Naive thymus-derived CD4-positive, alpha-beta T cell (primary cell): ENCODE results near the gene TPRKB. TPM values are rescaled to one million over a fixed set of nuclear protein-coding genes. Genes with fewer than 3 reads are reported as not detected.
"Not testable (repeated sequence)": the region's sequence is repeated elsewhere in the genome, so short reads cannot be mapped to it uniquely, and the experiment has no call there.

ENCODE experiments used
- ATAC-seq: fragments of 150-1000 bp; cut with Tn5 transposase; 2 replicates; pipeline ENCODE4 v1.10.0; 2021; ENCODE audit warnings: mild to moderate bottlenecking, moderate library complexity
- CTCF ChIA-PET: fragments of 350-600 bp; sonication (Branson Sonifier 250); formaldehyde crosslinking; loops from one replicate; lab custom pipeline; 2021; ENCODE audit warnings: antibody characterized with exemption; lab: Charles Lee
- POLR2A ChIA-PET: fragments of 350-600 bp; sonication (Branson Sonifier 250); formaldehyde crosslinking; loops from one replicate; lab custom pipeline; 2021; ENCODE audit warnings: antibody characterized with exemption, inconsistent platforms; lab: Charles Lee
- DNase-seq, 9 donors: peaks; one replicate each; pipeline versions ENCODE4 v3.0.0 to v3.0.0-alpha.2; 2020 to 2022; ENCODE audit warnings: mixed read lengths in 1 of 9
- H3K27ac ChIP-seq: one replicate; pipeline ENCODE4 v1.7.0; 2013; ENCODE audit warnings: mild to moderate bottlenecking, low read depth, low read length, moderate library complexity
- H3K27me3 ChIP-seq, 2 donors: one replicate each; pipeline ENCODE4 v1.7.0; 2013; ENCODE audit warnings: low read length in 2 of 2, mild to moderate bottlenecking in 2 of 2, moderate library complexity in 2 of 2; ENCODE audit not compliant: control insufficient read depth in 2 of 2, insufficient read depth in 2 of 2
- H3K36me3 ChIP-seq, 3 experiments: 1 replicate in 2 of 3; 2 replicates in 1 of 3; pipeline ENCODE4 v1.7.0; 2013; ENCODE audit warnings: low read length in 3 of 3, mild to moderate bottlenecking in 3 of 3, moderate library complexity in 1 of 3; ENCODE audit not compliant: insufficient read depth in 3 of 3, control insufficient read depth in 2 of 3
- H3K4me1 ChIP-seq, 2 donors: one replicate each; pipeline ENCODE4 v1.7.0; 2013; ENCODE audit warnings: low read length in 2 of 2, mild to moderate bottlenecking in 2 of 2, moderate library complexity in 1 of 2; ENCODE audit not compliant: control insufficient read depth in 2 of 2, insufficient read depth in 2 of 2
- H3K4me3 ChIP-seq: 2 replicates; pipeline ENCODE4 v1.7.0; 2013; ENCODE audit warnings: mild to moderate bottlenecking, low read length
- H3K9me3 ChIP-seq, 3 experiments: 1 replicate in 2 of 3; 2 replicates in 1 of 3; pipeline ENCODE4 v1.7.0; 2013; ENCODE audit warnings: low read length in 3 of 3; ENCODE audit not compliant: control insufficient read depth in 2 of 3
- H3K27ac Mint-ChIP-seq, 9 donors: one replicate each; pipeline ENCODE4 v1.8.0; 2020 to 2022; ENCODE audit warnings: mixed read lengths in 9 of 9, mild to moderate bottlenecking in 8 of 9, moderate library complexity in 5 of 9, inconsistent platforms in 2 of 9
- H3K27me3 Mint-ChIP-seq, 5 donors: one replicate each; pipeline ENCODE4 v1.8.0; 2021 to 2022; ENCODE audit warnings: mixed read lengths in 5 of 5, mild to moderate bottlenecking in 1 of 5
- H3K36me3 Mint-ChIP-seq, 5 donors: one replicate each; pipeline ENCODE4 v1.8.0; 2020 to 2022; ENCODE audit warnings: mixed read lengths in 5 of 5, mild to moderate bottlenecking in 3 of 5, inconsistent platforms in 1 of 5
- H3K4me1 Mint-ChIP-seq, 7 donors: one replicate each; pipeline ENCODE4 v1.8.0; 2020 to 2022; ENCODE audit warnings: mixed read lengths in 7 of 7, mild to moderate bottlenecking in 3 of 7, inconsistent platforms in 1 of 7
- H3K4me3 Mint-ChIP-seq, 10 donors: one replicate each; pipeline ENCODE4 v1.8.0; 2020 to 2022; ENCODE audit warnings: mild to moderate bottlenecking in 10 of 10, mixed read lengths in 10 of 10, moderate library complexity in 6 of 10, inconsistent platforms in 2 of 10
- H3K9me3 Mint-ChIP-seq, 11 donors: one replicate each; pipeline ENCODE4 v1.8.0; 2020 to 2022; ENCODE audit warnings: mixed read lengths in 11 of 11, mild to moderate bottlenecking in 4 of 11, inconsistent platforms in 1 of 11, moderate library complexity in 1 of 11
- intact Hi-C, 2 donors: fragments of 100-400 bp; cut with micrococcal nuclease; formaldehyde crosslinking; loops; one replicate each; pipeline ENCODE4 v1.15.1; 2023
- polyA plus RNA-seq, 2 donors: library from polyadenylated mRNA; unstranded; fragments of 300-500 nt; fragmentation: Illumina TruSeq; gene quantifications; one replicate each; pipeline ENCODE4 v1.2.3, GENCODE V29; 2021
- total RNA-seq, 6 experiments: library from RNA in 5 of 6; stranded (reverse) in 5 of 6; gene quantifications; 1 replicate in 5 of 6; 2 replicates in 1 of 6; pipeline ENCODE4 v1.2.3 and lab custom pipeline; 2021 to 2026

Gene TPRKB
- total and polyA plus RNA-seq, 7 experiments from 2014 or later: 16.5 to 87.9 (median 28.0) TPM

GRCh38 chr2:73728711-73729110 lies 8.4 kb downstream of the TPRKB start:
- Histone ChIP-seq H3K4me3 (no peak overlapping the region), H3K27ac (no peak overlapping the region), H3K36me3 (peaks cover 14 to 51% (median 15%) of the 10 kb centered on the region in 3 experiments), H3K27me3 (no peaks in the 10 kb centered on the region), H3K4me1 (no peaks in the 10 kb centered on the region), H3K9me3 (no peaks in the 10 kb centered on the region)
- ChIA-PET POLR2A (no interaction called here), CTCF (no interaction called here)
- H3K4me3 Mint-ChIP-seq: no peak overlapping the region
- H3K4me1 Mint-ChIP-seq: peaks cover 0 to 4% (median 0%) of the 10 kb centered on the region in 7 donors
- ATAC-seq (no peak), DNase-seq (no peak)
- H3K36me3 Mint-ChIP-seq: peaks cover 4 to 33% (median 8%) of the 10 kb centered on the region in 5 donors
- intact Hi-C loops: no loop called here
- no peak overlapping the region for H3K27ac Mint-ChIP-seq
- H3K27me3 Mint-ChIP-seq: no peaks in the 10 kb centered on the region
- H3K9me3 Mint-ChIP-seq: no peaks in the 10 kb centered on the region

GRCh38 chr2:73728043-73728442 lies 9.1 kb downstream of the TPRKB start:
- H3K4me3 ChIP-seq: no peak overlapping the region
- ATAC-seq (no peak), DNase-seq (no peak)
- H3K36me3 Mint-ChIP-seq: peaks cover 0 to 30% (median 8%) of the 10 kb centered on the region in 5 donors
- H3K27me3 ChIP-seq: no peaks in the 10 kb centered on the region
- H3K4me1 ChIP-seq: no peaks in the 10 kb centered on the region
- no peak overlapping the region for H3K4me3 Mint-ChIP-seq
- no peaks in the 10 kb centered on the region for H3K27me3 Mint-ChIP-seq
- POLR2A ChIA-PET: no interaction called here
- H3K36me3 ChIP-seq: peaks cover 14 to 44% (median 14%) of the 10 kb centered on the region in 3 experiments
- H3K9me3 Mint-ChIP-seq: no peaks in the 10 kb centered on the region
- no peaks in the 10 kb centered on the region for H3K9me3 ChIP-seq
- no peak overlapping the region for H3K27ac Mint-ChIP-seq
- intact Hi-C loops: no loop called here
- H3K4me1 Mint-ChIP-seq: no peaks in the 10 kb centered on the region
- no peak overlapping the region for H3K27ac ChIP-seq
- CTCF ChIA-PET: no interaction called here

- H3K4me3 ChIP-seq, H3K27me3 ChIP-seq, DNase-seq, H3K4me1 Mint-ChIP-seq, CTCF ChIA-PET, POLR2A ChIA-PET, H3K27ac Mint-ChIP-seq, H3K4me1 ChIP-seq, intact Hi-C loops, H3K4me3 Mint-ChIP-seq, H3K9me3 Mint-ChIP-seq, H3K9me3 ChIP-seq, ATAC-seq, H3K27ac ChIP-seq, H3K27me3 Mint-ChIP-seq: not testable (repeated sequence)
- peaks cover 0 to 24% (median 8%) of the 10 kb centered on the region in 5 donors for H3K36me3 Mint-ChIP-seq
- peaks cover 10 to 30% (median 12%) of the 10 kb centered on the region in 3 experiments for H3K36me3 ChIP-seq
These were observed 10.5 kb downstream of the TPRKB start for GRCh38 chr2:73726657-73727056.

GRCh38 chr2:73718851-73719621 lies 18.1 kb downstream of the TPRKB start:
- Mint-ChIP-seq H3K27me3 (peaks cover 0 to 8% (median 3%) of the 10 kb centered on the region in 5 donors), H3K9me3 (peaks cover 0 to 10% (median 6%) of the 10 kb centered on the region in 11 donors), H3K27ac (peak overlapping the region in 2 of 9 donors; percentile 55 to 57), H3K4me1 (peaks cover 0 to 8% (median 0%) of the 10 kb centered on the region in 7 donors), H3K36me3 (peaks cover 0 to 7% (median 5%) of the 10 kb centered on the region in 5 donors), H3K4me3 (no peak overlapping the region)
- no peak for DNase-seq
- POLR2A ChIA-PET: no interaction called here
- no peak for ATAC-seq
- Histone ChIP-seq H3K9me3 (no peaks in the 10 kb centered on the region), H3K27ac (no peak overlapping the region), H3K36me3 (no peaks in the 10 kb centered on the region), H3K4me1 (no peaks in the 10 kb centered on the region), H3K27me3 (no peaks in the 10 kb centered on the region), H3K4me3 (no peak overlapping the region)
- intact Hi-C loops: no loop called here
- CTCF ChIA-PET: no interaction called here

GRCh38 chr2:73718421-73718820 lies 18.7 kb downstream of the TPRKB start:
- intact Hi-C loops: no loop called here
- H3K27me3 Mint-ChIP-seq: peaks cover 0 to 12% (median 3%) of the 10 kb centered on the region in 5 donors
- H3K36me3 ChIP-seq: no peaks in the 10 kb centered on the region
- peaks cover 4 to 16% (median 9%) of the 10 kb centered on the region in 11 donors for H3K9me3 Mint-ChIP-seq
- peaks cover 0 to 8% (median 0%) of the 10 kb centered on the region in 7 donors for H3K4me1 Mint-ChIP-seq
- no peak overlapping the region for H3K4me3 ChIP-seq
- no peak overlapping the region for H3K27ac Mint-ChIP-seq
- no peaks in the 10 kb centered on the region for H3K27me3 ChIP-seq
- CTCF ChIA-PET: no interaction called here
- peaks cover 1 to 11% (median 6%) of the 10 kb centered on the region in 5 donors for H3K36me3 Mint-ChIP-seq
- no peaks in the 10 kb centered on the region for H3K9me3 ChIP-seq
- ATAC-seq (no peak), DNase-seq (no peak)
- no peak overlapping the region for H3K27ac ChIP-seq
- H3K4me1 ChIP-seq: no peaks in the 10 kb centered on the region
- POLR2A ChIA-PET: no interaction called here
- no peak overlapping the region for H3K4me3 Mint-ChIP-seq

- CTCF ChIA-PET, H3K4me1 ChIP-seq, H3K9me3 ChIP-seq, H3K27ac ChIP-seq, POLR2A ChIA-PET, ATAC-seq, H3K4me3 Mint-ChIP-seq, intact Hi-C loops, H3K27ac Mint-ChIP-seq, DNase-seq, H3K4me3 ChIP-seq, H3K4me1 Mint-ChIP-seq, H3K36me3 ChIP-seq, H3K27me3 ChIP-seq: not testable (repeated sequence)
- Mint-ChIP-seq H3K27me3 (peaks cover 0 to 13% (median 3%) of the 10 kb centered on the region in 5 donors), H3K9me3 (peaks cover 4 to 22% (median 9%) of the 10 kb centered on the region in 11 donors), H3K36me3 (peaks cover 0 to 12% (median 6%) of the 10 kb centered on the region in 5 donors)
These were observed 19.4 kb downstream of the TPRKB start for GRCh38 chr2:73717695-73718094.

GRCh38 chr2:73717251-73717606 lies 19.9 kb downstream of the TPRKB start:
- Histone ChIP-seq H3K27ac (no peak overlapping the region), H3K9me3 (no peaks in the 10 kb centered on the region), H3K36me3 (no peaks in the 10 kb centered on the region), H3K27me3 (no peaks in the 10 kb centered on the region), H3K4me1 (no peaks in the 10 kb centered on the region), H3K4me3 (no peak overlapping the region)
- DNase-seq (no peak), ATAC-seq (no peak)
- Mint-ChIP-seq H3K4me1 (no peaks in the 10 kb centered on the region), H3K27ac (peak overlapping the region in 1 of 9 donors; percentile 14), H3K4me3 (no peak overlapping the region), H3K9me3 (peaks cover 3 to 27% (median 9%) of the 10 kb centered on the region in 11 donors), H3K27me3 (peaks cover 0 to 13% (median 3%) of the 10 kb centered on the region in 5 donors), H3K36me3 (peaks cover 0 to 12% (median 6%) of the 10 kb centered on the region in 5 donors)
- intact Hi-C loops: no loop called here
- ChIA-PET POLR2A (no interaction called here), CTCF (no interaction called here)
